SIG-M5 treated with dmso at 0.1 percent for 504 hours (cell line): ENCODE data around the gene CLCN6.
"Not testable (repeated sequence)": the region's sequence is repeated elsewhere in the genome, so short reads cannot be mapped to it uniquely, and the experiment has no call there.

ENCODE experiments used
- DNase-seq: peaks from one replicate; lab custom pipeline; 2025; ENCODE audit not compliant: unreplicated experiment; lab: John Stamatoyannopoulos, UW

The CLCN6 gene

DNA sequence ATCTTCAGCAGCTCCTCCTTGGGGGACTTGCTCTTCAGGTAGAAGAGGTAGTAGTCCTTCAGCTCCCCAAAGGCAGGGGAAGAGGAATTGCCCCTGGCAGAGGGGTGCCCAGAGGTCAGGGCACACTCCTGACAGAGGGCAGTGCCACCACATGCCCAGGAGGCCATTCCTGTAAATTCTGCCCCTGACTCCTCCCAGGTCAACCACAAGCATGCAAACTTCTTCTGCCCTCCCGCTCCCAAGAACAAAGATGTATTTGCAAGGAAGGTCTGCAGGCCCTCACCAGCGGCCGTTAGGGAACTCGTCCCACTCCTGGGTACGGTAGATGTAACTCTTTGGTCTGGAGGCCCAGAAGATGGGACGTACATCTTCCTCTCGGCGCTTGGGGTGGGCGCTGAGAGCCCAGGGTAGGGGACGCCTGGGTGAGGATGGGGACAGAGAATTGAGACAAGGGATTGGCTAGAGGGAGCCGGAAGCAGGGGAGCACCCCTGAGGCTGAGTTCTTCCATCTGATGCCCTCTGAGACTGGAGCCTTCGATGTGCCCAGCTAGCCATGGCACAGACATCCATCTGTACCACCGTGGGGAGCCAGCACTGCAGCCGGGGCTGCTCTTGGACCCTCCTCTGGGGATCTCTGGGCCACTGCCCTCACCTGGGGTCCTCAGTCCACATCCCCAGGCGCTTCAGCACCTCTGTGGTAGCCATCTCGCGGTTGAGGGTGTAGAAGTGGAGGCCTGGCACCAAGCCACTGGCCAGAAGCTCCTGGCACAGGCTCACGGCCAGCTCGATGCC is 11.3 kb upstream of the CLCN6 start:
- DNase-seq, result no peak

DNA sequence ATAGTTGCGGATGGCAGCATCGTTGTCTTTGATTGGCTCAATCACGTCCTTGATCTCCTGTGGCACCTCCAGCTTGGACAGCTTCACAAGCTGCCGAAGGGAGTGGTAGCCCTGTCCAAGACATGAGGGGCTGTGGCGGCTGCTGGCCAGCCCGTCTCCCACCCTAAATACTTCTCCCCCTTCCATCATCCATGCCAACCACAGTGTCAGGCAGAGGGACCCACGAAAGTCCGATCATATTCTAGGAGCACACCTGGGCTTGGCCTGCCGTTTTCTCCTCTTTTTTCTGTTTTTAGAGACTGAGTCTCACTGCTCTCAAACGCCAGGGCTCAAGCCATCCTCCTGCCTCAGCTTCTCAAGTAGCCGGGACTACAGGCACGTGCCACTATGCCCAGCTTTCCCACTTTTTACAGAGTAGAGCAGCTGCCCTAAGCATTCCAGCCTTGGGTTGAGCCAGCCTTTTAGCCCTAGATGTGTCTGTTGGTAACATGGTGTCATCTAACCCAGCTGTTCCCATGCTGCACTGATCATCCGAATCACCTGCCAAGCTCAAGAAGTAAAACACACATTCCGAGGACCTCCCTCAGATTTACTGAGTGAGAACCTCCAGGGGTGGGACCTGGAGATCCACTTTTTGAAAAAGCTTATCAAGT is 10.6 kb upstream of the CLCN6 start:
- DNase-seq, result no peak

DNA sequence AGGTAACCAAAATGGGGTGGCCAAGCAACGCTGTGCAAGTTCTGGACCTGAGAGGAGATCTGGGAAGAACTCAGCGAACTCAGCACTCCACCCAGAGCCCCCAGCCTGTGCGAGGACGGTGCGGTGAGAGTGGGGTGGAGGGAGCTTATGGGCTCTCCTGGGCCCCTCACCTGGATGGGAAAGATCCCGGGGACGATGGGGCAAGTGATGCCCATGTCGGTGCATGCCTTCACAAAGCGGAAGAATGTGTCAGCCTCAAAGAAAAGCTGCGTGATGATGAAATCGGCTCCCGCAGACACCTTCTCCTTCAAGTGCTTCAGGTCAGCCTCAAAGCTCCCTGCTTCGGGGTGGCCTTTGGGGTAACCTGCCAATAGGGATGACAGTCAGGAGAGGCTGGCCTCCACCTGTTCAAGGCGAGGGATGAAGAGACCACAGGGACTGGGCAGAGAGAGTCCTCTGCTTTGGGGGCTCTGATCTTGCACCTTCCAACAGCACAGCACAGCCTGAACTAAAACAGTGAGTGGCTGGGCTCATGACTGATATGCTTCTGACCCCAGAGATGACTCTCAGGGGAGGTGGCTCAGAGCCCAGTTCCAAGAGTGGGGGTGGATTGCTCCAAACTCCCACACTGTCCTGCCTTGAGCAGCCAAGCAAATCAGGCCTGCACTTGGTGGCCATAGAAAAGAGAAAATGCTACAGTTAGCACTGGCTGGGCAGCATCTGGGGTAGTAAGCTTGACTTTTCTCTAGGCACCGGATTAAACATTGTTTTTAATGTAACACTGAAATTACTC is 9.8 kb upstream of the CLCN6 start:
- no peak for DNase-seq

DNA sequence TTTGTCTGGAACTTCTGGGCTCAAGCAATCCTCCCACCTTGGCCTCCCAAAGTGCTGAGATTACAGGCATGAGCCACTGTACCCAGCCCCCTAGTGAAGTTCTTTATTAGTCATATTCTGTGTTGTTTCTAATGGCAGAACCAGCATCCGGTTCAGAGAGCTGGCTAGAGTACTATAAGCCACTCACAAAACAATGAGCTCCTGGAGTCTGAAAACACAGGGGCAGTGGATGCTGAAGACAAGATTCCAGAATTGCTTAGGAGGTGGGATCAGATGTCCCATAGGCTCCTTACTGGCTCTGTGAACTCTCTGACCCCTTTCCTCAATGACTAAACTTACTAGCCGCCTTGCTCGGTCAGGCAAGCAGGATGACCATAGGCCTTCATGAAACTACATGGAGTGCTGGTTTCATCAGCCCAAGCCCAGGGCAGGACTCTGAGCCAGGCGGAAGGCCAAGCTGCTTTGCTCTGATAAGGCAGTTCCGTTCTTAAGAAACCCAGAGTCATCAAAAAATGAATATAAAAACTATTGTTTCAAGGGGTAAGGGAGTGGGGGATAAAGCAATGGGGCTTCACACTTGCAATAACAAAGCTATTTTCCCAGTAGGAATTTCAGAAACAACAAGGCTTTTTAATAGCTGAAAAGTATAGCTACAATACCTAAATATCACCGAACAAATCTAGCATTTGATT is 8.3 kb upstream of the CLCN6 start:
- DNase-seq, result no peak

DNA sequence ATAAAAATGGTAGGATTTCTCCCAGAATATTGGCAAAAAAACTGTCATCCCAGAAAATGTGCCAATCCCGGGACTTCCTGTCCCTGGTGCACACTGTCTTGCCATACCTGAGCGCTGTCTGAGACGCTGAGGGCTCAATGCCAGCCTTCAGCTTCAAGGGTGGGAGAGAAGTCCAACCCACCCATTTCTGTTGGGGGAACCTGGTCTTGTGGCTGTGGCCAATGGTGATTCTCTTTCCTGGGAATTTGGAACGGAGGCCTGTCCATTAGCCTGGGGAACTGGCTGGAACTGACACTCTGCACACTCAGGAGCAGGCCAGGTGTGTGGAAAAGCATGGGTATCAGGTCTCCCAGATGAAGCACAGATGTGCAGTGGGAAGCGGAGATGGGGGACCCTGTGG is 6.9 kb upstream of the CLCN6 start:
- DNase-seq, result no peak

DNA sequence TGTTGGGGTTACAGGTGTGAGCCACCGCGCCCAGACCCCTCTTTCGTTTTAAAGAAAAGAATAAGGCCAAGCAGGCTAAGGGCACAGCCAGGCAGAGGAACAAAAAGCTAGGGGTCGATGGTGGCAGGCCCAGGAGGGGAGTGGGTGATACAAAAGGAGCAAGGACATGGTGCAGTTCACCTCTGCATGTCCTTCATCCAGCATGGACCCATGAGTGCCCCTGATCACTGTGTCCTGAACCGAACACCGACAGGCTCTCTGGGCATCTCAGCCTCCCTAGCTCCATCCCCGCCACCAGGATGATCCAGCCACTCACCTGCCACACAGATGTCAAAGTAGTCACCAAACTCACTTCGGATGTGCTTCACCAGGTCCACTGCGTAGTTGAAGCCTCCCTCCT is 6.1 kb upstream of the CLCN6 start:
- no peak for DNase-seq

DNA sequence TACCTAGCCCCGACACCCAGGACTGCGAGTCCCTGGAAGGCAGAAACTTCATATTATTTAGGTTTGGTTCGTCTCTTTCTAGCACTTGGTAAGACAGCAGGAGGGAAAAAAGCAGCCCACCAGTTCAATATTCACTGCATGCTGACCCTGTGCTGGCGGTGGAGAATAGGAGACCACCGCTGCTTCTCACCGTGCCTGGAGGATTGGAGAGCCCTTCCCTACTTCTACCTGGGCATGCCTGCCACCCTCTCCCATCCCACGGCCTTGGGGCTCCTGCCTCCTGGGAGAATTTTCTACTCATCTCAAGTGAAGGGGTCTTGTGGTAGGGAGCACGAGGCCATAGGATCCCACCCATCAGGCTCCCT is 5.6 kb upstream of the CLCN6 start:
- DNase-seq, result no peak

DNA sequence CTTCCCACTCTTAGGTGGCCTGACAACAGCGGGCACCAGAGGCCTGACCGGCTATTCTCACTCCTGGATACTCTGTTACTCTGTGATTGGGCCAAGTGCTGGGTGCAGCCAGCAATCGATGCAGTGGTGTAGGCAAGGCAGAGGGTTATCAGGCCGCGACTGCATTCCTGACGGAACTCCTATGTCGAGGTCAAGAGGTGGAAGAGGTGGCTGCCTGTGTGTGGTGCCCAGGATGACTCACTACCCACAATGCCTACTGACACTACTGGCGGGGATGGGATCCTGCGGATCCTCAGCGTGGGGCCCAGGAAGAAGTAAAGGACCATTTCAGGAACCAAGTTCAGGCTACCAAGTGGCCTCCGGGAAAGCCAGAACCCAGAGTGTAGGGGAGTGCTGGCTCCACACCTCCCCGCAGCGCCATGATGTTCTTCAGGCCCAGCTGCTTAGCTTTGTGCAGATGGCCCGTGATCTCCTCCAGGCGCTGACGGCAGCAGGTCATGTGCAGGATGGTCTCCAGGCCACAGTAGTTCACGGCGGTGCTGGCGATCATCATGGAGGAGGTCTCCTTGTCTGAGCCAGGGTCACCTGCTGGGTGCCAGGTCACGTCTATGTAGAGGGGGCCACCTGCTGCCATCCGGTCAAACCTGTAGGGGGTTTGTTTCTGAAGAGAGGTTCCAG is 5.1 kb upstream of the CLCN6 start:
- no peak for DNase-seq

DNA sequence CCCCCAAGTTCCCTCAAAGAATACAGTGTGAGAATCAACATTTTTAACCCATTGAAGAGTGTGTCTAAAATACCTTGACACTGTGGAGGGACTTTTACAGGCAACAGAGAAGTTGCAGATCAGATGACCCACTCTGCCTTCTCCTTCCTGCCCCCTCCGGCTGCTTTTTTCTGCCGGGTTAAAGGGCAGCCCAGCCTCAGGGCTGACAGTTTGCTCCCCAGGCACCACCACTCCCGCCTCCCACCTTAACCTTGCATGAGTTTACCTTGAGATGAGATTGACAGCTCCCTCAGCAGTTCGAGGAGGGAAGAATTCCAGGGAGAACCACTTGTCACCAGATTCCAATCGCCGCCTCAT is 3.4 kb upstream of the CLCN6 start:
- no peak for DNase-seq

DNA sequence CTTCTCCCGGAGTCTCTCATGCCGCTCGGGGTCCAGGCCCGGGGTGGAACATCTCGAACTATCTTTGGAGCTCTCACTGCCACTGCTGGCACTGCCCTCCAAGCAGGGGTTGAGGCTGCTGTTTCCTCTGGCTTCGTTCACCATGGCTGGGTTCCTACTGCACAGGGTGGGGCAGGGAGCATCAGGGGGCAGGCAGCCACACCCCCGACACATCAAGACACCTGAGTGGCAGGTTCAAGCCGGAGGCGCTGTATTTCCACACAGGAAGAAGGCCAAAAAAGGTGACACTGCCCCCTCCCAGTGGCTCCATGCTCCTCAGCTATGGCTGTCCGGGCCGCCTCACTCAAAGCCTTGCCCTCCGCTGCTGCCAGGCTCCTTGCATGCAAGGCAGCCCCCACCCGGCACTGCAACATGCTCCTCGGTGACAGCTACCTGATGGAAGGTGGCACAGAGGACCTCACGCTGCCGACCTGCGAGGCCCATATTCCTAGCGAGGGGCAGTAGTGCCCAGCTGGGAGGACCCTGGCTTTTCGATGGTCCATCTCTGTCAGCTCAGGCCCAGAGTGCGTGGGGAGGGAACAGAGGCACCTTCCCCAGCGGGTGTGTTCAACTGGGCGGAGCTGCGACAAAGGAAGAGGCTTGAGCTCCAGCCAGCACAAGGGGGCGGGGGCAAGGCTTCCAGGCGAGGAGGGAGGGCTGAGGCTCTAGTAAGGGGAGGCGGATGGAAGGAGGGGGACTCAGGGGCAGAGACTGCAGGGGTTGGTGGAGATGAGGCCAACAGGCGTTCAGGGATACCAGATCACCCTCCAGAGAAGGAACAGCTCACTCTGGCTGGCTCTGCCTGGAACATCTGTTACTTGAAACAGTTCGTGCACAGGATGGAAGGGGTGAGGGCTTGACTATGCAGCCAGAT is 2.8 kb upstream of the CLCN6 start:
- peak; percentile 69 for DNase-seq

DNA sequence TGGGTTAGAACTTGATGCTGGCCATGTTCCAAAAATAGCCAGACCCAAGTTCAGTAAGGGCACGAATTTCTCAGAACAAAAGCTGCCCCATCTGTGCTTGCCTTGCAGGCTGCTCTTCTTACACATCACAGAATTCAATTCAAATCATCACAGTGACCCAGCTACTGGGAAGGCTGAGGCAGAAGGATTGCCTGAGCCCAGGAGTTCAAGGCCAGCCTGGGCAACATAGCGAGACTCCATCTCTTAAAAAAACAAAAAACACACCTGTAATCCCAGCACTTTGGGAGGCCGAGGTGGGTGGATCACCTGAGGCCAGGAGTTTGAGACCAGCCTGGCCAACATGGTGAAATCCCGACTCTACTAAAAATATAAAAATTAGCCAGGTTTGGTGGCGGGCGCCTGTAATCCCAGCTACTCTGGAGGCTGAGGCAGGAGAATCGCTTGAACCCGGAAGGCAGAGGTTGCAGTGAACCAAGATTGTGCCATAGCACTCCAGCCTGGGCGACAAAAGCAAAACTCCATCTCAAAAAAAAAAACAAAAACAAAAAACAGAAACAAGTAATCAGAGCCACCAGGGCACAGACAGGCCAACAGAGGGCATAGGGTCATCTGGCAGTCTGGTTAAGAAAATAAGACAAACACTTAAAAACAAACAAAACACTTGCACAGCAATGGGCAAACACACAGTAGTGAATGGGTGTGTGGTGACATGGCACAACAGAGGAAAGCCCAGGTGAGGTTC is 1.9 kb upstream of the CLCN6 start:
- not testable (repeated sequence) for DNase-seq

DNA sequence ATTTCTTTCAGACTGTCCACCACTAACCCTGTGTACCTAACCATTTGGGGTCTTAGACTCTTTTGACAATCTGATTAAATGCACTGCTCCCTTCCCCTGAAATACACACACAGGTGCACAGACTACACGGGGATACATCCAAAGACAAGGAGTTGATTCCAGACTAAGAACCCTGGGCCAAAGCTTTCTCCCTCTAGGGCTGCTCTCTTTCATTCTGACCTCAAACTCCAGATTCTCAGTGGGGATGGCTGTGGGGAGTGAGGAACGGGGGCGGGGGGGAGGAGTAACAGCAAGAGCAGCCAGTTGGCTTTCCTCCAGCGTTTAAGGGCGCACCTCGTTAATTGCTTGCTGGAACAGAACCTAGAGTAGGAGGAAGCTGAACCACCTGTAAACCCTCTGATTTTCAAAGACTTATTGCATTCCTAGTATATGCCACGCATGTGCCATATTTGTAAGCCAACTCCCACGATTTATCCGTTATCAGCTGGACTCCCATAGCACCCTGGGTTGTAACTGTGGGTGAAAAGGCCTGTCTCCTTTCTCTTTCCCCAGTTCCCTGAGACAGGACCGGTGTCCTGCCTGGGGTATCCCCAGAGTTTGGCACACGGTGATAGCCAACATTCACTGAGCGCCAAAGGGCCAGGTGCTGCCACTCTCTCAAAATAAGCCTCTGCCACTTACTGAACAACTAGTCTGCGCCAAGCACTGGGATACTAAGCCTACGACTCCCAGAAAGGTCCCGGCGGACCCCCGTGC is 1.1 kb upstream of the CLCN6 start:
- no peak for DNase-seq

DNA sequence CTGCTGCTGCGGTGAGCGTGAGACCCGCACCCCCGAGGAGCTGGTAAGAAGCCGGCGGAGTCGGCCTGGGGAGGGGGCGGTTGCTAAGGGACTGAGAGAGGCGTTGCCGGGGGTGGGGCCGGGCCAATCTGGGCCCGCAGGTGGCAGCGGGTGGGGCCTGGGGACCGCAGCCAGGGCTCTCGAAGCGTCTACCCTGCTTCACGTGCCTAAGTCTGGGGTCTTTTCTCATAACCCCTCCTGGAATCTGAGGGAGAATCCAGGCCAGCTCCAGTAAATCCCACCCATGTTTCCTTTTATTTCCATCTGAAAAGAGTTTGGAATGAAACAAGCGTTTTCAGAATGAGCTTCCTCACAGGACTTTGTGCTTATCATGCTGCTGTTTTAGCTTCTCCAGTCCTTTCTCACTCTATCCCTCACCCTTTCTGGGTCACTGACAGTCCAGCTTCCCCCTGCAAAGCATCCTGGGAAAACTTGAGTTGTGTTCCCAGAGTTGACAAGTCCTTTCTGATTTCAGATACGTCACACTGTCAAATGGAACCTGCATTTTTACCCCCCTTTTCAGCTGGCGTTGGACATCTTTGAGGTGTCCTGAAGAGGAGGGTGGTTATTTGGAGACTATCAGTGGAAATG is 431 bp downstream of the CLCN6 start:
- DNase-seq, result no peak

DNA sequence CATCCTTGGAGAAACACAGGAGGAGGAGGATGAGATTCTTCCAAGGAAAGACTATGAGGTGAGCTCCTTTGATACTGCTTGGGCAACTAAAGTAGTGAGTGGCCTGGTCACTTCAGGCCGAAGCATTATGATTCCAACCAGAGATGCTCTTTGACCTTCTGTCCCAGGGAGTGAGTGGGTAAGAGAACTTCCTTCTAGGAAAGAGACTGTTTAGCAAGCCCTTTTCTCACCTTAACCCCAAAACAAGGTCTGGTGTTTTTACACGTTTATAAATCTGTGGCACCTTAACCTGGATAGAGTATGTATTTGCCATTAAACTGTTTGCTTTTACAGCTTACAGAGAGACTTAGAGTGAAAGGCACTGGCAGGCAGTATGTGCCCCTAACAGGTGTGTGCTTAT is 1.1 kb downstream of the CLCN6 start:
- no peak for DNase-seq

DNA sequence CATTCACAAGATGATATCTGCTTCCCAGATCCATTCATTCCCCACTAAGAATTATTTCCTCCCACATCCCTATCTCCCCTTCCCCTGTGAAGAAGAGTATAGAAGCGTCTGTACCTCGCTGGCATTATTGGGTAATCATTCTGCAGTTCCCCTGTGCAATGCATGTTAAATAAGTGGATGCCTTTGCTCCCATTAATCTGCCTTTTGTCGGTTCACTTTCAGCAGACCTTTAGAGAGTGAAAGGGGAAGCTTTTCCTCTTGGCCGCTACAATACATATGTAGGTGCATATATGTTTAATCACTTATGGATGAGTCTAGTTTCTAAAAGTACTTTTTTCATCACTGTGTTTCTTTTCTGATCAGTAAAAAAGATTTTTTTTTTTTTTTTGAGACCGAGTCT is 7.0 kb downstream of the CLCN6 start:
- DNase-seq, result no peak

DNA sequence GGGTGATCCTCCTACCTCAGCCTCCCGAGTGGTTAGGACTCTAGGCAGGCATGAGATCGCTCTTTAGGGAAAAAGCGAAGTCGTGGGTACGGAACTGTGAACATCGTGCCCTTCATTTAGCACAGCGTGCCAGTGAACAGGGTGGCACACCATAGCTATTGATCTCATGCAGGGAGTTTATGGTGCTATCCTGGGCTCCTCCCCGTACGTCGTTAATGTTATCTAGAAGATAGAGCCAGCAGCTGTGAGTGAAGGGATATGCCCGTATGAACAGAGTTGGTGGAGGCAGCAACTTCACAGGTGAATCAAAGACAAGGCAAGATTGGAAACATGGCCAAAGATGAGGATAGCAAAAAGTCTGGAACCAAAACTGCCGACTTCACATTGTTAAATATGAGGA is 11.2 kb downstream of the CLCN6 start:
- DNase-seq, result no peak

DNA sequence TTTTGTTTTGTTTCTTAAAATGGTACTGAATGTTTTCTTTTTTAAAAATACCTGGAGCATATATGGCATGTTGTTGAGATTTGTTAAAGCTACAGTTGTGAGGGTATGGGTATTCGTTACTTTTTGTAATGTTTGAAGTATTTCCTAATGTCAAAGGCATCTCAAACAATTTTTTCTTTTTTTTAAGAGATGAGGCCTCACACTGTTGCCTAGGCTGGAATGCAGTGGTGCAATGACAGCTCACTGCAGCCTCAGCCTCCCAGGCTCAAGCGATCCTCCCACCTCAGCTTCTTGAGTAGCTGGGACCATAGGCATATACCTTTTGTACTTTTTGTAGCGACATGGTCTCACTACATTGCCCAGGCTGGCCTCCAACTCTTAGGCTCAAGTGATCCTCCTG is 16.1 kb downstream of the CLCN6 start:
- DNase-seq, result no peak
